Activated CD4-positive, CD25-positive, alpha-beta regulatory T cell treated with anti-CD3 and anti-CD28 coated beads, Interleukin-2, amount 50 U/mL, for 24 hours (primary cell): ENCODE results near the gene JAG1.

Experiments used
- ATAC-seq, 2 donors: fragments of 150-1000 bp; cut with Tn5 transposase; one replicate each; pipeline ENCODE4 v1.10.0; 2021; ENCODE audit warnings: mild to moderate bottlenecking in 1 of 2, moderate library complexity in 1 of 2

JAG1 gene

DNA sequence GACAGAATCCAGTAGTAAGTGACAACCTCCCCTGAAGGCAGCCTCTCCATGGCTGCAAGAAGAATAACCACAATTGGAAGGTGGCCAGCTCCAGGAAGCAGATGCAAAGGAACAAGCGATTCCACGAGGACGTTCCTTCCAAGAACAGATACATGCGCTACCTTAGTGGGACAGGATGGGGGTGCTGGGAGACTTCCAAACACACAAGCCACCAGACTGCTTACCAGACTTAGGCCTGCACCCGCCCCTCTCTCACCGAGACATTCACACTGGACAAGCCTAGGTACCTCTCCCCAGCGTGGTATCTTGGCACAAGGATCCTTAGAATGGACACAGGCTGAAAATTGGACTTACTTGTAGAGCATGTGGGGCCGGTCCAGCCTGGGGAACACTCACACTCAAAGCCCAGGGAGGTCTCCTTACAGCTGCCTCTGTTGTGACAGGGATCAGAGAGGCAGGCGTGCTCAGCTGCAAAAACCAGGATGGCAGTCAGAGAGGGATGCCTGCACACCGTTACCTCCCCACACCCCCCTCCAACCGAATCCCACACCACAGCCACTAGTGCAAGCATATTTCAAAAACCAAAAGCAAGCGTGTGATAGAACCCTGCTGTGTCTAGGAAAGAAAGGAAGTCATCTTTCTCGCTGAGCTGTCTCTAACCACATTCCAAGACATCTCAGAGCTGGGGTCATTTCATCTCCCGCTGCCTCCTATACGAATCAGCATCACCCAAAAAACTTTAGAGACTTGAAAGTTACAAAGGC is 22.4 kb downstream of the JAG1 start:
- no peak for ATAC-seq

DNA sequence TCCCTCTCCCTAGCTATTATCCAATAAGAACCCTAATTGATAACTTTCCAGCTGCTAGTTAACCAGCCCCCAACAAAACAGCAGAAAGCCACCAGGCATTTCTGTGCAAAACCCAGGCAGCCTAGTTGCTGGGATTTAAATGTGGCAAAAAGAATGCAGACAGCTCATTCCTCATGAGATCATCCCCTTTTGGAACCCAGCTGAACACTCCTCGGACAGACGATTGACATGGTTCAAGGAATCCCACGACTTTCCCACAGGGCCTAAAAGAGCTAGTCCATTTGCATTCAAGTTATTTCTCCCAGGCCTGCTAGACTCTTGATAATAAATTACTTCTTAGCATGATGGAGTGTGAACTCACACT is 24.0 kb downstream of the JAG1 start:
- ATAC-seq = no peak

DNA sequence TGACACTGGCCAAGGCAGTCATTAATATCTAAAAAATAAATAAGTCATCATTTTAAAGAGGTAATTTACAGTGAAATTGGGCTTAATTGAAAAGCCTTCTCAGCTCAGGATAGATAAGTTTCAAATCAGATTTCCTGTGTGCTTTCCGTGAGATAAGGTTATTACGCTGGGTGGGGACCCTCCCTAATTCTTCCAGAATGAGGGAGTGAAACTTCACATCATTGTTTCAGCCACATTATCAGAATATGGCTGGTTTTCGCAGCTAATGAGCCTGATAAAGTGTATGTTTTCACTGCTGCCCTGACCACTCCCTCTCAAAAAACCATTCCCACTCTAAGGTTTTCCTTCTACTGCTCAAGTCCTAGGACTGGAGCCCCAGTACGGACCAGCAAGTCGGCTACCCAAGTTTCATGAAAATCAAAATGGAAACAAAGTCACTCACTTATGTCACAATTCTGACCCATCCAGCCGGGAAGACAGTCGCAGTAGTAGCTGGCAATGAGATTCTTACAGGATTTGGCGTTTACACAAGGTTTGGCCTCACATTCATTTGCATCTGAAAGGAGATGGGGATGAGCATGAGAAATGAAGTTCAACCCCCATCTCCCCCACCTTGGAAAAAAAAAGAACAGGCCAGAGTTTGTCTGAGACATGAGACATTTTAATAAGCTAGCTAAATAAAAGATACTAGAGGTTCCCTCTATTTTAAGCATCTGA is 24.6 kb downstream of the JAG1 start:
- no peak for ATAC-seq

DNA sequence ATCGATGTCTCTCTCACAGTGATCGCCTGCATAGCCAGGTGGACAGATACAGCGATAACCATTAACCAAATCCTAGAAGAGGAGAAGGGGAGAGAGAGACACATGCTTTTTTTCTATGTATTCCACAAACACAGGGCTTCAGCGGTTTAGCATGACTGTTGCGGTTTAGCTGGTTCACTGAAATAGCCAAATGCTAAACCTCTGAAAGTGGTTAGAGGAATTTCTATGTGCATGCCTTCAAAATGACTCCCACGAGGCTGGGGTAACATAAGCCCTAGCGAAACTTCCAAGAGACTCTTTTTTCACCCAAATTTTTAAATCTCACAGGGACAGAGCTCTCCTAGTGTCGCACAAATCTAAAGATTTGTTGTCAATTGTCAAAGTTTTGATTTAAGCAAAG is 25.1 kb downstream of the JAG1 start:
- ATAC-seq = no peak

DNA sequence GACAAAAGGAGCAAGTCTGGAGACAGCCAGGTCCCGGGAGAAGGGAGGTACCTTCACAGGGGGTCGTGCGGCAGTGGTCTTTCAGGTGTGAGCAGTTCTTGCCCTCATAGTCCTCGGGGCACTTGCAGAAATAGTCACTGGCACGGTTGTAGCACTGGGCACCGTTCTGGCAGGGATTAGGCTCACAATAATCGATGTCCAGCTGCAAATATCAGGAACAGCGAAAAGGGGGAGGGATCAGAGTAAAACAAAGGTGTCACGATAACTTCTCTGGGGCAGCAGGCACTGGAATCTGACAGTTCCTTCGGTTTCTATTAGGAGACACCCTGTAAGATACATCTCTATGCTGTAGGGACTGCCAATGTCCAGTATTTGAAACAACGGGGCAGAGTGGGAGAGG is 25.9 kb downstream of the JAG1 start:
- no peak for ATAC-seq

DNA sequence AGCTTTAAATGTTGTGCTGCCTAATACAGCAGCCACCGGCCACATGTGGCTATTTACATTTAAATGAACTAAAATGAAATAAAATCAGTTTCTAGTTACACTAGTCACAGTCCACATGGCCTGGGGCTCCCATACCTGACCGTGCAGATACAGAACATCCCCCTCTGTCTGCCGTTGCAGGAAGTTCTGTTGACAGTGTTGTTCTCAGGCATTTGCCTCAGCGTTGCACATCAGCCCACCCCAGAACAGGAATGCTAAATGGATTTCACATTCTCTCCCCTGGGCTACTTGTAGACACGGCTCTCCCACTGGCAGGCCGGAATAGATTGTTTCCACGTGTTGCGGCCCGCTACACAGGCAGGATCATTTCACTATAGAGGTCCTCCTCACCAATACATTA is 26.3 kb downstream of the JAG1 start:
- no peak for ATAC-seq

DNA sequence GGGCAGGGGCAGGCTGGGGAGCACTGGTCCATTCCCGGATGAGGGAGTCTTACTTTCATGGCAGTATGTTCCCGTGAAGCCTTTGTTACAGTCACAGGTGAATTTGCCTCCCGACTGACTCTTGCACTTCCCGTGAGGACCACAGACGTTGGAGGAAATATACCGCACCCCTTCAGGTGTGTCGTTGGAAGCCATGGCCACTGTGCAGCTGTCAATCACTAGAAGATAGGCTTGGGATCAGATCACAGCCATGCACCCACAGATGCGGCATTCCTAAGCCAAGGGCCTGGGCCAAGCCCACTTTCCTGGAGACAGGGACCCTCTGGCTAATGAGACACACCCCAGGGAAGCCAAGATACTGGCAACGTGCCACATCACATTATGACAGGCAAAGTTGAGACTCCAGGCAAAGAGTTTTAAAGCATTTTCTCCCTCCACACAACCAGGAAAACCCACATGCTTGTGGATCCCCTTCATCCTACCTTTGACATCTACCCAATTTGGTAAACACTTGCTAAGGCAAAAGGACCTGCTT is 26.8 kb downstream of the JAG1 start:
- no peak for ATAC-seq

DNA sequence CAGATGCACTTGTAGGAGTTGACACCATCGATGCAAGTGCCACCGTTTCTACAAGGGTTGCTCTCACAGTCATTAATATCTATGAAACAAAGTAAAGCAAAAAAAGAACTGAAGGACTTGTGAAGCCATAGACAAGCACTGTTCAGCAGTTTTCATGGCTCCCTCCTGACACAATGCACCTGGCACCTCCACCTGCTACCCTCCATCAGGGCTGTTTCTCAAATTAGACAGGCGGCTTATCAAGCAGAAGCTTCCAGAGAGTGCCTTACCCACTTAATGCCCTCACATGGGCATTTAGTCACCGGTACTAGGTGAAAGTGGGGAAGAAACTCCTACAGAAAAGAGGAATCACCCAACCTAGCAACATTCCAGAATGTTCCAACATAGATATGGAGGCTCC is 27.8 kb downstream of the JAG1 start:
- ATAC-seq = no peak

DNA sequence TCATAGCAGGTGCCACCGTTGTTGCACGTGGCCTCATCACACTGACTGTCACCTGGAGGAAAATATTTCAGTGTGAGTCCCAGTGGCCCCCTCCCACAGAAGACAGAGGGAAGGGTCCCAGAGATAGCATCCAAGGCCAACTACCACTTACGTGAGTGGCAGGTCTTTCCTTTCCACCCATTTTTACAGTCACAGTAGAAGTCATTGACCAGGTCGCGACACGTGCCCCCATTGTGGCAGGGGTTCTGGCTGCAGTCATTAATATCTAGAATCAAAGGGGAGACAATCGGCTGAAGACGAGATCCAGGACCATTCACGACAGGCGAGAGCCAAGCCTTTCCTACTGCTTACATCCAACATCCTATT is 28.6 kb downstream of the JAG1 start:
- ATAC-seq = no peak

DNA sequence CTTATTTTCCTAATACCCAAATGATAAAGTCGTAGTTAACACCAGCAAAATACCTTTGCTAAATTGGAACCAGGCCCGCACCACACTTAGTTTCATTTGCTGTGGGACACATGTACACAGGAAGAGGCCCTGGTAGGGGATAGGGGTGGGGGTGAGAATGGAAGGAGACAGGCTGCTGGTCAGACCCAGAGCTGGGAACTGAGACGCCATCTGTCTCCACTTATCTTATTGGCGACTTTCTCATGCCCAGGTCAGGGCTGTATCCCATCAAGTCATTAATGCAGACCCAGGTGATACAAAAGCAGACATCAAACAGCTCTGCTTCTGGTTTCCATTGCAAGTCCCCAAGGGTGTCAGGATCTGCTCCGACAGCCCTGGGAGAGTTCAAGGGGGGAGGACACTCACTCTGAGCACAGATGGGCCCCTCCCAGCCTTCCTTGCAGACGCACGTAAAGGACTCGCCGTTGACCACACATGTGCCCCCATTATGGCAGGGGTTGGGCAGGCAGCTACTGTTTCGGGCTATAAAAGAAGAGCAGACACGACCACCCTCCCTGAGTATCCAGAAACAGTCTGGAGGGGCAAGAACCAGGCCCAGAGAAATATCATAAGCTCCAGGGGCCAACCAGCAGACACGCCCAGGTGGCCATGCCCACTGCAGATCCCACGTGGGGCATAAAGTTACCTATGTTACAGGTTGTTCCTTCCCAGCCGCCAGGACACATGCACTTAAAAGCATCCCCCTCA is 29.2 kb downstream of the JAG1 start:
- no peak for ATAC-seq

DNA sequence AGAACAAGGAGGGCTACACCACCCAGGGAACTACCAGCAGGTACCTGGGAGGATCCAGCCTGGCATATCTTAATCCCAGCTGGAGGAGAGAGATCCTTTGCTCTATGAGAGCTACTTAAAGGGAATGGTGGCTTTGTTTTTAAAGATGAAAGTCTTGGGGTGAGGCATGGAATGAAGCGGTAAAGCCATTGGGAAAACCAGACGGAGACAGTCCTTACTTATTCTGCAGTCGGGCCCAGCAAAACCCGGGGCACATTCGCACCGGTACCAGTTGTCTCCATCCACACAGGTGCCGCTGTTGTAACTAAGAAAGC is 30.3 kb downstream of the JAG1 start:
- ATAC-seq = no peak

DNA sequence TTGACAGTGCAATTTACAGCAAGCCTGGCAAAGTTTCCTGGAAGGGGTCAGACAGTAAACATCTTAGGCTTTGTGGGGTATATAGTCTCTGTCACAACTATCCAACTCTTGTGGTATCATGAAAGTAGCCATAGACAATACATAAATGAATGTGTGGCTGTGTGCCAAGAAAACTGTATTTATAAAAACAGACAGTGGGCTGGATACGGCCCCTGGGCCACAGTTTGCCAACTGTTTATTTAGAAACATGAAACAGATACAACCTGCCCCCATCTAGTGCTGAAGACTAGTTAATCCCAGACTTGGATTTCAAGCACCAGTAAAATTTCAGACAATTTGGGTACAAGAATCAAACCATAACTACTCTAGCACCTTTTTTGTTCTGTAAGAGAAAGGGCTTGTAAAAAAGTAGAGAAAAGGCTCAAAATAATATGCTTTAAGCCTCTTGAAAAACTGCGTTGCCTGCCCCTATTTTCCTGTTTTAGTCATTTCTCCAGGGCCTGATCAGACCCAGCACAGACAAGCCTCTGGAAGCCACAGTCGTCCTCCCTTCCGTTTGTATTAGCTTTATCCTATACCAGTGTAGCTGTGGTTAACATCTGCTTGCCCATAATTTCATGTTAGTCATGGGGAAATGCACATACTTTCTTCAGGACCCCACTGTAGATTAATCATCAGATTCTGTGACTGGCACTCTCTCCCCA is 30.8 kb downstream of the JAG1 start:
- no peak for ATAC-seq

DNA sequence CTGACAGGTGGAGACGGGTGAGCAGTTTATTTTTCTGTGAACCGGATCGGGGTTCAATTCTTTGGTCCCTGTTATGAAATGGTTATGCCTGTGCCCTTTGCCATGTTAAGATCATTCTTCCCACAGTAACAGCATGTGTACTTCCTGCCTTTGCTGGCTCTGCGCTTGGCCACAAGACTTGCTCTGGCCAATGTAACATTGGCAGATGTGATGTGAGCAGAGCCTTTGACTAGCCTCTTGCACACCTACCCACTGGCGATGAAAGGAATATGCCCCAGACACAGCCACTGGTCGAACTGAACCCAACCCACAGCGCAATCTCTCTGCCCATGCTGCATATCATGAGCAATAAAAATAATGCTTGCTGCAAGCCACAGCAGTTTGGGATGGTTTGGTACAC is 31.9 kb downstream of the JAG1 start:
- no peak for ATAC-seq

DNA sequence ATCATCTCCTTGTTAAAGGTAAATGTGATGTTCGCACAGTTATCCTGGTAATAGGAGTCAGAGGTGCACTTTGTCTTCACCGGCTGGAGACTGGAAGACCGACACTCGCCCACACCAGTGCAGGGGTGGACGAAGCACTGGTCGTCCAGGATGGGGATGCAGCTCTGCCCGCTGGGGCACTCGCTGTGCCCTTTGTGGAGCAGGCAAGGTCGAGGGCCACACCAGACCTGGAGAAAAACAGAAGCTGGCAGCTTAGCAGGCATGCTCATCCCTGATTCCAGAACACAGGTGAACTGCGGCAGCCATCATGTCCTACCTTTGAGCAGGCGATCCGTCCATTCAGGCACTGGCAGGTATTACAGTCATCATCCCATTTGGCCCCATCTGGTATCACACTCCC is 32.3 kb downstream of the JAG1 start:
- no peak for ATAC-seq

DNA sequence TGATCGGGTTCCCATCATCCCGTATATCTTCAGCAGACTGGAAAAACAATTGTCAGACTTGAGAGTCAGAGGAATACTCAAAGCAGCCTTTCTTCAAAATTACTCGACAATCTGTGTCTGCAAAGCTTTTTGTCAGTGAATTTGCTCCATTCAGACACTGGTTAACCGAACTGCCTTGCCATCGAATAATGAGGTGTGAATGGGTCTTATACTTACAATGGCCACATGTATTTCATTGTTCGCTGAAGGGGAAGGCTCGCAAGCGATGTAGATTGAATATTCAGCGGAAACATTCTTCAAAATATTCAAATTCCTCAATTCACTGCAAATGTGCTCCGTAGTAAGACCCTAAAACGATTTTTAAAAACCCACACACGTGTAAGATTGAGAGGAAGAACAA is 32.9 kb downstream of the JAG1 start:
- ATAC-seq = no peak

DNA sequence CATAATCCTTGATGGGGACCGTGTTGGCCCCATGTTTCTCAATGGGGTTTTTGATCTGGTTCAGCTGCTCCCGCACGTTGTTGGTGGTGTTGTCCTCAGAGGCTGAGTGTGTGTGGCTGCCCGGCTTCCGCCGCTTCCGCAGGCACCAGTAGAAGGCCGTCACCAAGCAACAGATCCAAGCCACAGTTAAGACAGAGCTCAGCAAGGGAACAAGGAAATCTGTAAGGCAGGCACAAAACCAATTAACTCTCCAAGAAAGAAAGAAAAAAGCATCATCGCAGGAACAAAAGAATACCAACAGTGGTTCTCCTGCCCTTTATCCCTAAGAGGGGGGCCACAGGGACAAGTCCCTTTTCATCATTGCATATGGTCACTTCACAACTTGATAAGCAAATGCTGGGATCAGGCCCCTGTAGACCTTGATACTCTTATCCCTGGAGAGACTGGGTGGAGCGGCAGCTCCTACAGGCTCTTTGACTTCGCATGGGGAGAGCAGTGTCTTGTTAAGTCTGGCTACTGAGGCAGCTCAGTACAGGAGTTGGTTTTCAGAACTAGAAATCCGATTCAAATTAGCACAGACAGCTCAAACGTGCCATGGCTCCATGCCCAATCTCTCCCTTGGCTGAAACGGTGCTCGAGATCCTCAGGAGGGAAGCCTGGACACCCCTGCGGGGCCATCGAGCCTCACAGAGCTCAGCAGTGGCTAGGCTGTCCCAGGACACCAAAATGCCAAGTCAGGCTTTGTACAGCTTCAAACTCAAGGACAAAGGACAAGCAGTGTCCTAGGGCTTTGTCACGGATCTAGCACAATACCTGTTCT is 33.9 kb downstream of the JAG1 start:
- no peak for ATAC-seq

DNA sequence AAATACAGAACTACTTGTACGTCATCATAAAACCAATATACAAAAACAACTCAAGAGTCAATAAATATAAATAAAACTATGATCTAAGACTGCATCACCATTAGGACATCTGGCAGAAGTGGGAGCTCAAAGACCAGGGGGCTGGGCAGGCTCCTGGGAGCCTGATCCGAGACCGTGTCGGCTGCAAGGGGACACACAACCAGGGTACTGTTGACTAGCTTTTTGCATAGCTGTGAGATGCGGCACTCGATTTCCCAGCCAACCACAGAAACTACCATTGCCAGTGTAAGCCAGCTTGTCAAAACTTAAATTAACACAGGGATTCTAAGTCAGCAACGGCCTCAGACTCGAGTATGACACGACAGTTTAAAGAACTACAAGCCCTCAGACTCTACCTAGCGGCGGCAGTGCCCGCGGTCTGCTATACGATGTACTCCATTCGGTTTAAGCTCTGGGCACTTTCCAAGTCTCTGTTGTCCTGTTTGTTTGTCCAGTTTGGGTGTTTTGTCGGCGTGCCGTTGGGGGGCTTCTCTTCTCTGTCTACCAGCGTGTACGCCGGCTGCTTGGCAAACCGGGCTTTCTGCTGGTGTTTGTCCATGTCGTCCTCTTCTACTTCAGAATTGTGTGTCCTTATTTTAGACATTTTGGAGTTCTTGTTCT is 34.6 kb downstream of the JAG1 start:
- no peak for ATAC-seq

DNA sequence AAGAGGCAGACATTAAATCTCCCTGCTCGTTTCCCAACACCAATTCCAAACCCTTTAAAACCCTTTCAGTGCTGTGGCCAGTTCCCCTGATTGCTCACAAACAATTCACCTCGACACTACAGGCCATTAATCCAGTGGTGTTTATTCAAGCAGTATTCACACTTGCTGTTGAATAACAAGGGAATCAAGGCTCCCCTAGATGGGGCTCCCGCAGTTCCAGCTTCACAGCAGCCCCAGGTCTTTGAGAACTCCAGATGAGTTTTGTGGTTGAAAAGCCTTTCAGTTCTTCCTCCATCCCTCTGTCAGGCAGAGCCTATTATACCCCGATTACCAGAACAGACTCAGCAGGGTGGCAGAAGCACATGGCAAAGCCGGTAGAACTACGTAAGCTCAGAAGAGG is 36.2 kb downstream of the JAG1 start:
- ATAC-seq = no peak

DNA sequence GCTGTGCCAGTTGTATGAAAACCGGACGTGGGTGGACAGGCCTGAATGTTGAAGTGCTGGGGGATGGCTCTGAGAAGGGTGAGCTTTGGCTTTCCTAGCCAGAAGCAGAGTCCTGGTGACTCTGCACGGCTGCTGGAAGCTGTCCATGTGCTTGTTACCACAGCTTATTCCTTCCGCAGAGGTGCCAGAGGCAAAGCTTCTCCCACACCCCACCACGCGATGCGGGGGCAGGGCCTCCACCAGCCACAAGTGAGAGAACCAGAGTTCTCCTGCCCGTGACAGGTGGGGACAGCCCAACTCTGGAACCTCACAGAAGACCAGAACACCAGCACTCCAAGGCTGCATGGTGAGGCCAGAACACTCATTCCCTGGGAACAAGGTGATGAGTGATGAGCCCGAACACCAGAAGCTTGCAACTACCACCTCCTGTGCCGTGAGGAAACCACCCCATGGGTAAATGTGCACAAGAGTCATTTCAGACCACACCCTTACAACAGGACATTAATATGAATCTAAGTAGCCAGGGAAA is 36.7 kb downstream of the JAG1 start:
- ATAC-seq = no peak

DNA sequence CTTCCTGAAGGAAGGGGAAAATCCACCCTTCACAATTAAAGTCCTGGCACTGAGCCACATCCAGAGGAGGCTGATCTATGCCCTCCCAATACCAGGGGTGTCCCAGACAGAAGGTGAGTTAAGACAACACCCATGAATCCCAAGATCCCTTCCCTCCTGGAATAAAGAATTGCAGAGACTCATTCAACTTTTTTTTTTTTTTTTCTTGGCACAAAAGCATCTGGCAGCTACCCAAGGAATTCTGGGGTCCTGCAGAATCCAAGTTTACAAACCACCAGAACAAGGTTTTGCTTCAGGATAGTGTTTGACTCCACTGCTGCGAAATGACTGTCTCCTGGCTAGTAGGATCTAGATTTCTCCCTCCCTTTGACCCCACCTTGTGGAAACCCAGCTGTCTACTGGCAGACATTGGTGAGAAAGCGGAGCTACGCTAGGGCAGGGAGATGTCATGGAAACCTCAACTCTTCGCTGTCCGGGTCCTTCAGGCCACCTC is 37.4 kb downstream of the JAG1 start:
- no peak for ATAC-seq

DNA sequence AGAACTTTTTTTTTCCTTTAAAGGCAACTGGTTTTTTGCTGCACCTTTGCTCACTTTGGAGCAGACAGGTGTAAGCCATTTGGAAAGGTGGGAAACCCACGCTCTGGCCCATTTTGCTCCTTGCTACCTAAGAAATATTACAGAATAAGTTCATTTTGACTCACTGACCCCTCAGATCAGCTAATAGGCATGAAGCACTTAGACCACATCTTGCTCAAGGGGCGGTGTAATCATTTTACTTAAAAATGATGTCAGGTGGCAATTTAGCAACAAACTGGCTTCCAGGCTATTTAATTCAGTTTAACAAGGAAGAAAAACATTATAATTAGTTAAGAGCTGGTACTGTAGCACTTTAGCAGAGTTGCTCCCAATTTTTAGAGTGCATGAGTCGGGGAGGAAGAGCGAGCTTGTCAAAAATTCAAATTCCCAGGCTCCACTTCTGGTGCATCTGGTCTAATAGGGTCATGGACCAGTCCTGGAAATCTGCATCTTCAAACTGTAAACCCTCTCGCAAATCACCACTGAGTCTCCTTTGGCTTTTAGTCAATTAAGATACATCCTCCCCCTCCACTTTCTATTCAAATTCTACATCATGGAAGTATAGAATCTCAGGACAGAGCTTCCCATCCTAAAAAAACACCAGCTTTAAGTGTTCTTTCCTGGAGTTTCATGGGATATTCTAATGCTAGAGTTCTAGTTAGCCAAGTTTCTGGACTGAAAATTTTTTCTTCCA is 38.2 kb downstream of the JAG1 start:
- no peak for ATAC-seq
